AG04450 (cell line): ENCODE results near the gene NCEH1. TPM values are rescaled to one million over a fixed set of nuclear protein-coding genes. Genes with fewer than 3 reads are reported as not detected.
"Not testable (repeated sequence)": the region's sequence is repeated elsewhere in the genome, so short reads cannot be mapped to it uniquely, and the experiment has no call there.

Experiments used
- CTCF ChIA-PET: fragments of 300-600, 350-600 bp; formaldehyde crosslinking; extraction: SDS; loops from one replicate; lab custom pipeline; 2022; ENCODE audit warnings: antibody characterized with exemption, inconsistent platforms; lab: Charles Lee
- POLR2A ChIA-PET: fragments of 350-600 bp; formaldehyde crosslinking; extraction: SDS; loops from one replicate; lab custom pipeline; 2021; ENCODE audit warnings: antibody characterized with exemption, inconsistent platforms; lab: Yijun Ruan, JAX
- DNase-seq: peaks from one replicate; pipeline ENCODE4 v3.0.0-alpha.2; 2011; ENCODE audit warnings: low read depth, low spot score
- H3K27ac ChIP-seq: one replicate; pipeline ENCODE4 v1.5.1; 2012; ENCODE audit warnings: low read depth, low read length, control low read depth
- H3K27me3 ChIP-seq: one replicate; pipeline ENCODE4 v1.6.0; 2012; ENCODE audit warnings: low read length; ENCODE audit not compliant: control insufficient read depth, insufficient read depth
- H3K4me3 ChIP-seq: 2 replicates; pipeline ENCODE4 v1.5.1; 2011; ENCODE audit warnings: mild to moderate bottlenecking, low read depth, low read length, control low read depth
- H3K9me3 ChIP-seq: 2 replicates; pipeline ENCODE4 v1.5.1; 2012; ENCODE audit warnings: low read length; ENCODE audit not compliant: control insufficient read depth, insufficient read depth
- polyA plus RNA-seq: library from polyadenylated mRNA; depleted of rRNA; stranded (reverse); fragments of >200 nt; gene quantifications from 2 replicates; pipeline ENCODE4 v1.2.3, GENCODE V29; 2011
- TF ChIP-seq, protein P1 (sequence below): IDR thresholded peaks from 2 replicates; pipeline ENCODE4 v1.5.1; 2011; ENCODE audit warnings: low read depth, low read length, control low read depth, inconsistent platforms

NCEH1 gene
- polyA plus RNA-seq, 1 experiment: 14.6 TPM

DNA sequence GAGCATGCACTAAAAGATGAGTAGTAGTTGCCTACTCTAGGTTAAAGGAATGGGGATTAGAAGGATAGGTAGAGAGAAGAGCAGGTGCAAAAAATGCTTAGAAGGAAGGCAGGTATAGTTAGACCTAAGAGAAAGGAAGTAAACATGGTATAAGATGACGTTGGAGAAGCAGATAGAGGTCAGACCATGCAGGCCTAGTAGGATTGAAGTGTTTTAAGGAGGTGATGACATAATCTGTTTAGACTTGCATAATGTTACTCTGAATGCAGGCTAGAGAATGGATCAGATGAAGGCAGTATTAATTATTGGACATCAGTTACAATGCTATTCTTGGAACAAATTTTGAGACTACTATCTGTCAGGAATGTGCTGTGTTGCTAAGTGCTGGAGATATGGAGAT is 28.6 kb upstream of the NCEH1 start:
- Histone ChIP-seq H3K27ac (no peak overlapping the region), H3K4me3 (no peak overlapping the region), H3K27me3 (no peaks in the 10 kb centered on the region), H3K9me3 (no peaks in the 10 kb centered on the region)
- TF ChIP-seq, protein P1, sequence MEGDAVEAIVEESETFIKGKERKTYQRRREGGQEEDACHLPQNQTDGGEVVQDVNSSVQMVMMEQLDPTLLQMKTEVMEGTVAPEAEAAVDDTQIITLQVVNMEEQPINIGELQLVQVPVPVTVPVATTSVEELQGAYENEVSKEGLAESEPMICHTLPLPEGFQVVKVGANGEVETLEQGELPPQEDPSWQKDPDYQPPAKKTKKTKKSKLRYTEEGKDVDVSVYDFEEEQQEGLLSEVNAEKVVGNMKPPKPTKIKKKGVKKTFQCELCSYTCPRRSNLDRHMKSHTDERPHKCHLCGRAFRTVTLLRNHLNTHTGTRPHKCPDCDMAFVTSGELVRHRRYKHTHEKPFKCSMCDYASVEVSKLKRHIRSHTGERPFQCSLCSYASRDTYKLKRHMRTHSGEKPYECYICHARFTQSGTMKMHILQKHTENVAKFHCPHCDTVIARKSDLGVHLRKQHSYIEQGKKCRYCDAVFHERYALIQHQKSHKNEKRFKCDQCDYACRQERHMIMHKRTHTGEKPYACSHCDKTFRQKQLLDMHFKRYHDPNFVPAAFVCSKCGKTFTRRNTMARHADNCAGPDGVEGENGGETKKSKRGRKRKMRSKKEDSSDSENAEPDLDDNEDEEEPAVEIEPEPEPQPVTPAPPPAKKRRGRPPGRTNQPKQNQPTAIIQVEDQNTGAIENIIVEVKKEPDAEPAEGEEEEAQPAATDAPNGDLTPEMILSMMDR: no peak
- no peak for DNase-seq
- POLR2A ChIA-PET: no interaction called here
- CTCF ChIA-PET: interaction anchor here (1.0 to 1.4 kb wide), 2 partner anchors 10 to 66 kb away, joined by 3 to 8 read pairs; partner anchors contain the start of gene ECT2

DNA sequence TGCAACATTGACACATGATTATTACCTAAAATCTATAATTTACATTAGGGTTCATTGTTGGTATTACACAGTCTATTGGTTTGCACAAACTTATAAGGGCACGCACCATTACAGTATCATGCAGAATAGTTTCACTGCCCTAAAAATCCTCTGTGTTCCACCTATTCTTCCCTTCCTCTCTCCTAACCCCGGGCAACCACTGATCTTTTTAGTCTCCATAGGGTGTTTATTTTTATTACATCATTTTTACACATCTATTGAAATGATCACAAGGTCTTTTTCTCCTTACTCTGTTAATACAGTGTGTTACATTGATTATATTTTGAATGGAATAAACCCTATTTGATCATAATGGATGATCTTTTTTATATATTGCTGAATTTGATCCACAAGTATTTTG is 24.1 kb upstream of the NCEH1 start:
- CTCF ChIA-PET: no interaction called here
- no peak overlapping the region for H3K4me3 ChIP-seq
- TF ChIP-seq, protein P1: no peak
- H3K27ac ChIP-seq: no peak overlapping the region
- no peak for DNase-seq
- POLR2A ChIA-PET: no interaction called here
- H3K9me3 ChIP-seq: no peaks in the 10 kb centered on the region
- H3K27me3 ChIP-seq: no peaks in the 10 kb centered on the region

DNA sequence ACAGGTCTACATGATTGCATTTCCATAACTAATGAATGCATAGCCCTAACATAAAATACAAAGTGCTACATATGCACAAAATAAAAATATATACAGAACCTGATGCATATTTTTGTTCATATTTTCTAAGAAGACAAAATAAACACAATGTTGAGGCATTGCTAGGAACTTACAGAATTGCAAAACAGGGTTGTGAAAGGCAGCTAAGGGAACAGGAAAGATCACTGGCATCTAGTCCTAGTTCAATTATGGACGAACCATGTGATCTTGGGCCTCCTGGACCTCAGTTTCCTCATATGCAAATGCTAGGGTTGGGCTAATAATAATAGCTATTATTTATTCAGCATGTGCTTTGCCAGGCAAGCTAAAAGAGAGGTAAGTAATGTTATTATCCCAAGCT is 15.5 kb upstream of the NCEH1 start:
- Histone ChIP-seq H3K9me3 (no peaks in the 10 kb centered on the region), H3K27ac (no peak overlapping the region), H3K4me3 (no peak overlapping the region), H3K27me3 (no peaks in the 10 kb centered on the region)
- DNase-seq: no peak
- POLR2A ChIA-PET: no interaction called here
- CTCF ChIA-PET: interaction anchor here (1.6 kb wide), 1 partner anchor 14 kb away, joined by 5 read pairs; no protein-coding TSS in a partner anchor
- TF ChIP-seq, protein P1: no peak

DNA sequence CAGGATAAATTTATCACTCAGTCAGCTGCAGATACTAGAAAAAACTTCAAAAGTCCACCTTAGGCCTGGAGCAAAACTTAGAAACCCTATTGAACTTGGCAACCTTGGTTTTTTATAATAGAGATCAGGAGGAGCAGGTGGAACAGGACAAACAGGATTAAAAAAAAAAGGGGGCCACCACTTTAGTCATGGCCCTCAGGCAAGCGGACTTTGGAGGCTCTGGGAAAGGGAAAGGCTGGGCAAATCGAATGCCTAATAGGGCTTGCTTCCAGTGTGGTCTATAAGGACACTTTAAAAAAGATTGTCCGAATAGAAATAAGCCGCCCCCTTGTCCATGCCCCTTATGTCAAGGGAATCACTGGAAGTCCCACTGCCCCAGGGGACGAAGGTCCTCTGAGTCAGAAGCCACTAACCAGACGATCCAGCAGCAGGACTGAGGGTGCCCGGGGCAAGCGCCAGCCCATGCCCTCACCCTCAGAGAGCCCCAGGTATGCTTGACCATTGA is 11.7 kb upstream of the NCEH1 start:
- H3K9me3 ChIP-seq, POLR2A ChIA-PET, H3K4me3 ChIP-seq, H3K27ac ChIP-seq, H3K27me3 ChIP-seq, CTCF ChIA-PET, DNase-seq: not testable (repeated sequence)

DNA sequence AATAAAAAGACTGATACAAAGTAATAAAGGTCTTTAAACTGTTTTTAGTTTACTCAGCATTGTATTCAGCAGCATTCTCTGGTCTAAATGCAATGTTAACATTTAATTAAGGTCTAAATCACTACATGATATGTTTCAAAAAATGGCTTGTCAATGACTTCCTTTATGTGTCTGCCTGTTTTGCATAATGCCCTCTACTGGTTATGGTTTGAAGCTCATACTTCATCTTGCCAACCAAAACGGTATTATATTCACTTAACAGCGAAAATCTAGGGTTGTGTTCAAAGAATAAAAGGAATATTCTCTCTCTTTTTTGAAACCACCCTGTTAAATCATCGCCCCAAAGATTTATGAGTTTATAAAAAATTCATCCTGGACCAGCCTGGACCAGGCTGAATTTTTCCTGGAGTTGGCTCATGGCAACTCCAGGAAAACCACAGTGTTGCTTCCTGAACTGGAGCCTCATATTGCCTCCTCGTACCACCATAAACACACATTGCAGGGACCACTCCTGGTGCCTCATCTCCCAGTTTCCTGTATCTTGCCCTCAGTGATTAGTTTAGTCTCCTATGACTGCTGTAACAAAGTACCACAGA is 6.7 kb upstream of the NCEH1 start:
- DNase-seq: no peak
- Histone ChIP-seq H3K9me3 (peaks cover 8% of the 10 kb centered on the region; the same call in 1 of the 2 replicates), H3K27me3 (no peaks in the 10 kb centered on the region), H3K4me3 (no peak overlapping the region), H3K27ac (no peak overlapping the region)
- POLR2A ChIA-PET: no interaction called here
- TF ChIP-seq, protein P1: peak; percentile 35; the same call in 1 of the 2 replicates
- CTCF ChIA-PET: interaction anchor here (1.0 to 1.1 kb wide), 2 partner anchors 18 to 26 kb away, joined by 3 read pairs; no protein-coding TSS in a partner anchor
